Neuron (in vitro differentiated cells): ENCODE results near the gene SCN5A.

Source experiments
- H2AFZ ChIP-seq: one replicate; pipeline ENCODE4 v1.6.1; 2013; ENCODE audit warnings: low read depth, mild to moderate bottlenecking, inconsistent platforms, low read length, moderate library complexity
- H3K27me3 ChIP-seq: one replicate; pipeline ENCODE4 v1.6.1; 2013; ENCODE audit warnings: low read length; ENCODE audit not compliant: insufficient read depth
- H3K36me3 ChIP-seq: one replicate; pipeline ENCODE4 v1.6.1; 2013; ENCODE audit warnings: low read length; ENCODE audit not compliant: insufficient read depth
- H3K4me1 ChIP-seq: one replicate; pipeline ENCODE4 v1.6.1; 2013; ENCODE audit warnings: low read length; ENCODE audit not compliant: insufficient read depth
- H3K4me3 ChIP-seq: 2 replicates; pipeline ENCODE4 v1.5.1; 2013; ENCODE audit warnings: mild to moderate bottlenecking, low read length, moderate library complexity
- H3K9me3 ChIP-seq: one replicate; pipeline ENCODE4 v1.6.1; 2013; ENCODE audit warnings: low read length

The SCN5A gene

GRCh38 chr3:38561746-38562466, 87.6 kb downstream of the SCN5A start:
- Histone ChIP-seq H3K9me3 (no peaks in the 10 kb centered on the region), H3K4me3 (no peak overlapping the region), H2AFZ (no peak overlapping the region), H3K36me3 (no peaks in the 10 kb centered on the region), H3K4me1 (no peaks in the 10 kb centered on the region), H3K27me3 (peaks cover 6% of the 10 kb centered on the region)

- no peak overlapping the region for H3K4me3 ChIP-seq
- H3K36me3 ChIP-seq = no peaks in the 10 kb centered on the region
- no peak overlapping the region for H2AFZ ChIP-seq
- H3K27me3 ChIP-seq = peaks cover 6% of the 10 kb centered on the region
- H3K4me1 ChIP-seq = no peaks in the 10 kb centered on the region
- no peaks in the 10 kb centered on the region for H3K9me3 ChIP-seq
These were observed 88.3 kb downstream of the SCN5A start for GRCh38 chr3:38560996-38561717.

GRCh38 chr3:38560284-38560683, 89.2 kb downstream of the SCN5A start:
- Histone ChIP-seq H3K4me1 (no peaks in the 10 kb centered on the region), H3K9me3 (no peaks in the 10 kb centered on the region), H3K36me3 (no peaks in the 10 kb centered on the region)

GRCh38 chr3:38558864-38559263, 90.6 kb downstream of the SCN5A start:
- Histone ChIP-seq H3K9me3 (no peaks in the 10 kb centered on the region), H3K4me1 (no peaks in the 10 kb centered on the region), H2AFZ (no peak overlapping the region), H3K4me3 (no peak overlapping the region), H3K36me3 (no peaks in the 10 kb centered on the region), H3K27me3 (no peaks in the 10 kb centered on the region)

More at GRCh38 chr3:38560284-38560683, 89.2 kb downstream of the SCN5A start:
- H3K27me3 ChIP-seq = peaks cover 4% of the 10 kb centered on the region
- H2AFZ ChIP-seq = no peak overlapping the region
- no peak overlapping the region for H3K4me3 ChIP-seq

- Histone ChIP-seq H3K9me3 (no peaks in the 10 kb centered on the region), H3K4me3 (no peak overlapping the region), H3K4me1 (no peaks in the 10 kb centered on the region), H2AFZ (no peak overlapping the region), H3K27me3 (no peaks in the 10 kb centered on the region), H3K36me3 (no peaks in the 10 kb centered on the region)
These were observed 92.7 kb downstream of the SCN5A start for GRCh38 chr3:38556640-38557358.

- Histone ChIP-seq H3K4me1 (no peaks in the 10 kb centered on the region), H3K36me3 (no peaks in the 10 kb centered on the region), H3K9me3 (no peaks in the 10 kb centered on the region), H3K27me3 (no peaks in the 10 kb centered on the region), H2AFZ (no peak overlapping the region), H3K4me3 (no peak overlapping the region)
These were observed 93.6 kb downstream of the SCN5A start for GRCh38 chr3:38555926-38556325.

- no peak overlapping the region for H3K4me3 ChIP-seq
- H3K36me3 ChIP-seq = no peaks in the 10 kb centered on the region
- no peaks in the 10 kb centered on the region for H3K27me3 ChIP-seq
- H2AFZ ChIP-seq = no peak overlapping the region
- peaks cover 2% of the 10 kb centered on the region for H3K9me3 ChIP-seq
- H3K4me1 ChIP-seq = no peaks in the 10 kb centered on the region
These were observed 94.2 kb downstream of the SCN5A start for GRCh38 chr3:38555149-38555840.

- Histone ChIP-seq H3K4me3 (no peak overlapping the region), H3K9me3 (peaks cover 2% of the 10 kb centered on the region), H3K4me1 (no peaks in the 10 kb centered on the region), H3K27me3 (no peaks in the 10 kb centered on the region), H3K36me3 (no peaks in the 10 kb centered on the region), H2AFZ (no peak overlapping the region)
These were observed 95.2 kb downstream of the SCN5A start for GRCh38 chr3:38554127-38554827.

- no peaks in the 10 kb centered on the region for H3K4me1 ChIP-seq
- no peak overlapping the region for H3K4me3 ChIP-seq
- peaks cover 2% of the 10 kb centered on the region for H3K9me3 ChIP-seq
- H3K27me3 ChIP-seq = no peaks in the 10 kb centered on the region
- H2AFZ ChIP-seq = no peak overlapping the region
- H3K36me3 ChIP-seq = no peaks in the 10 kb centered on the region
These were observed 96.4 kb downstream of the SCN5A start for GRCh38 chr3:38553071-38553470.

- Histone ChIP-seq H3K27me3 (no peaks in the 10 kb centered on the region), H3K4me3 (no peak overlapping the region), H3K9me3 (peaks cover 2% of the 10 kb centered on the region), H3K36me3 (no peaks in the 10 kb centered on the region), H2AFZ (no peak overlapping the region), H3K4me1 (no peaks in the 10 kb centered on the region)
These were observed 97.1 kb downstream of the SCN5A start for GRCh38 chr3:38552364-38552763.

- H3K27me3 ChIP-seq = no peaks in the 10 kb centered on the region
- no peak overlapping the region for H2AFZ ChIP-seq
- H3K4me3 ChIP-seq = no peak overlapping the region
- peaks cover 2% of the 10 kb centered on the region for H3K9me3 ChIP-seq
- H3K36me3 ChIP-seq = no peaks in the 10 kb centered on the region
- H3K4me1 ChIP-seq = no peaks in the 10 kb centered on the region
These were observed 98.3 kb downstream of the SCN5A start for GRCh38 chr3:38551026-38551832.
